ENCODE results near the gene SRCIN1.

The SRCIN1 gene

GRCh38 chr17:38578229-38579082, 27.3 kb downstream of the SRCIN1 start:
- DNase-seq (ENCODE audit: low spot score): no peak

GRCh38 chr17:38577645-38578173, 28.0 kb downstream of the SRCIN1 start:
- no peak for DNase-seq (ENCODE audit: low spot score)

- no peak for DNase-seq (ENCODE audit: low spot score)
Measured at GRCh38 chr17:38577244-38577643, 28.5 kb downstream of the SRCIN1 start.

DNA sequence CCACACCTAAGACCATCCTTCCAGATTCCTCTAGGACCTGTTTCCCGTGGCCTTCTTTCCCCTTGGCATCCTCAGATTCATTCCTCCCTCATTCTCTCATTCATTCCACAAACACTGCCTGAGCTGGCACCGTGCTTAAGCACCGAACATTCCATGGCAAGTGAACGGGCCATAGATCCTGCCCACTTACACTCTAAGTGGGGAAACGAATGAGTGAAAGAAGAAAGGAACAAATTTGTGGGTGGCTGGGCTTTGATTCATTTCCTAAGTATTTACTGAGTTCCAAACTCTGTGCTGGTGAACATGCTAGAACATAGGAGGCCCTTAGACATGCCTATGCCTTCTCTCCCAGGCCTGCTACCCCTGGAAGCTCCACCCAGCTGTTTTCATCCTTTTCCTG, 30.0 kb downstream of the SRCIN1 start:
- DNase-seq (ENCODE audit: low spot score): no peak

GRCh38 chr17:38574712-38575111, 31.0 kb downstream of the SRCIN1 start:
- DNase-seq (ENCODE audit: low spot score): no peak

DNA sequence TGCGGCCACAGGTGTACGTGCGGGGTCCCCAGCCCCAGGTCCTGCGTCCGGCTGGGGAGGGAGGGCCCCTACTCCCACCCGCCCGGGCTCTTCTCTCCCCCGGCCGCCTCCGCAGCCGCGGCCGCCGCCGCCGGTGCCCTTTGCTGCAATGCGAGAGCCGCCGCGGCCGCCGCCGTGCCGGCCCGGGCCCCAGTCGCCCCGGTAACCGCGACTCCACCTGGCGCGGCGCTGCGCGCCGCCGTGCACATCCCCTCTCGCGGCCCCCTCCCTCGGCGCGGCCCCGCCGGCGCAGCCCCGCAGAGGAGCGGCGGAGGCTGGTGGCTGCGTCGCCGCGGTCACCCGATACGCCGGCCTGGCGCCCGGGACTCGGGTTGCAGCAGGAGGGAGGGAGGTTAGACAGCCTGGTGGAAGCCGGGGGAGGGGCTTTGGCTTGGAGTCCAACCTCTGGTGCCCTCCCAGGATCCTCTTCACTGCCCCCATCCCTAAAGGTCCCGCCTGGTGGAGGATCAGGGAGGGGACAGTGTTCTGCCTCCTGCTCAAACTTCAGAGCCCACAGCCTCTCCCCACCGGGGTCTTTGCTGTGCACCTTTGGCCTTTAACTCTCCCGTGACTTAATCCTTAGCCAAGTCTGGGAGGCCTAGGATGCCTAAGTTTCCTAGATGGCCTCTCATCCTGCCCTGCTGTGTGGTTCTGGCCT, 32.9 kb downstream of the SRCIN1 start:
- DNase-seq (ENCODE audit: low spot score): peak; percentile 90

GRCh38 chr17:38571833-38572668, 33.7 kb downstream of the SRCIN1 start:
- DNase-seq (ENCODE audit: low spot score): peak; percentile 67

DNA sequence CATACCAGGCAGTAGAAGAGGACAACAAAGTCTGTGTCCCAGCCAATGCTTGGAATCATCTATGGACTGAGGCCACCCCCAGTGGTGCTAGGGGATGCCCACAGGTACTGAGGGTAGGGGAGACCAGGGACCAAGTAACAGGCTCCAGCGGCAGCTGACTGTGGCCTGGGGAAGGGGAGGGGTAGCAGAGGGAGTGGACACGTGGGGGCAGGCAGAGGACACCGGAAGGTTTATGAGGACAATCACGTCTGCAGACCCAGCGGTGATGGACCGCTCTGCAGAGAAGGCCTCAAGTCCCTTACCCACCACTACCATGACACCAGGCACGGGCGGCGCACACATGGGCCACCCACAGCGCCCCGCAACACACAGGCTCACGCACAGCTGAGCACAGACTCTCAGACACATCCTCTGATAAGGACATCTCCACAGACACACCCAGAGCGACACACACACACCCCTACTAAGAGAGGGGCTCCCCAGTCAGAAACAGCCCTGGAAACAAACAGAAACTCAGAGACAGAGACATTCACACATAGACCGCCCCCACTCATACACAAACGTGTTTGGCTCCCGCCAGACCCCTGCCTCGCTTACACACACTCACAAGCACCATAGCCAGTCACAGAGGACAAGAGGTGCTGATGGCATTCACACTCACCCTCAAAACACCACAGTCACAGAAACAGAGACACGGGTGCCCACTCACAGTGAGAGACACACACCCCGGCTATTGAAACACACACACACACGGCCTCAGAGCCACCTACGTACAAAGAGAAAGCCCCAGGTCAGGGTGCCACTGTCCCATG, 35.8 kb downstream of the SRCIN1 start:
- no peak for DNase-seq (ENCODE audit: low spot score)

GRCh38 chr17:38568845-38569510, 36.8 kb downstream of the SRCIN1 start:
- DNase-seq (ENCODE audit: low spot score): no peak

GRCh38 chr17:38568274-38568673, 37.5 kb downstream of the SRCIN1 start:
- DNase-seq (ENCODE audit: low spot score): no peak

- no peak for DNase-seq (ENCODE audit: low spot score)
Measured at GRCh38 chr17:38567350-38567749, 38.4 kb downstream of the SRCIN1 start.

- no peak for DNase-seq (ENCODE audit: low spot score)
Measured at GRCh38 chr17:38566666-38567031, 39.1 kb downstream of the SRCIN1 start.

DNA sequence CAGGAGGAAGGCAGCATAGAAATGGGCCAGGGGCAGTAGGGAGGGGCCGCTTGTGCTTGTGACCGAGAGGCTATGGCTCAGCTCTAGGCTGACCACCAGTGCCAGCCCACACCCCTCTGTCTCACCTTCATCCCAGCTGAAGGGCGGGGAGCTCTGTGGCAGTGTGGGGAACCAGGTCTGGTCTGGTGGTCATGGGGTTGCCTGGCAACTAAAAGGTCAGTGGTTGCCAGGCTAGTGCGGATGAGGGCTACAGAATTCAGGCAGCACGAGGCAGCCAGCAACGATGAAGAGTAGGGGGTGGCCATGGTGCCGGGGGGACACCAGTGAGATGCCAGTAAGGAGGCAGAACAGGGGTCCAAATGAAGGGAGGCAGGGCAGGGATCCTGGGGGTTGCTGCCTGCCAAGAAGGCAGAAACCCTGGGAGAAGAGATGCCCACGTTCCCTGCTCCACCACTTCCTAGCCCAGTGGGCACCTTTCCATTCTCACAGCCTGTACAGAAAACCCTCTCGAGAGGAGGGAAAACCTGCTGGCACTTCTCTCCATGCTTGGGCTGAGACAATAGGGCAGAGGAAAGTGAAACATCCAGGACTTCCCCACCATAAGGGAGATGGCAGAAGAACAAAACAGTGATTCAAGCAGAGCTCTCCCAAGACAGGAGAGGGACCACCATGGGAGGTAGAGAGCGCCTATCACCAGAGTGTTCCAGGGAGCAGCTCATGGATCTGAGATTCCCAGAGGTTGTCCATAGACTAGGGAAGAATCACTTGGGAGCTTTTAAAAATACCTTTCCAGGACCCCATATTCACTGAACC, 39.7 kb downstream of the SRCIN1 start:
- no peak for DNase-seq (ENCODE audit: low spot score)

DNA sequence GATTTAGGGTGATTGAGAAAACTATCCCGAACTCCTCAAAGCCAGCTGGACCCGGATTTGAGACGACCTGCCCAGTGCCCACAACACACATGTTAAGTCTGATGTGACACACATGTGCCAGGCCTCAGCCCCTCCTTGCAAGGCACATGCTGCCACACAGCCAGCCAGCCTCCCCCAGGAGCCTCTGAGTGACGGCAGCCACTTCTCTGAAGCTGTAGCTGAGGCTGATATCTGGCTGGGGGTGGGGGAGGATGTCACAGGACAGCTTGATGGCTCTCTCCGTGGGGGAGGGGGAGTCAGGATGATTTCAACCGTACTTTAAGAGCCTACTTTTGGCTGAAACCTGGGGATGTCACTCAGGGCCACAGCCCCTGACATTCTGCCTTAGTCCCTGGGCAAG, 40.9 kb downstream of the SRCIN1 start:
- DNase-seq (ENCODE audit: low spot score): no peak

- DNase-seq (ENCODE audit: low spot score): no peak
Measured at GRCh38 chr17:38564254-38564837, 41.4 kb downstream of the SRCIN1 start.

DNA sequence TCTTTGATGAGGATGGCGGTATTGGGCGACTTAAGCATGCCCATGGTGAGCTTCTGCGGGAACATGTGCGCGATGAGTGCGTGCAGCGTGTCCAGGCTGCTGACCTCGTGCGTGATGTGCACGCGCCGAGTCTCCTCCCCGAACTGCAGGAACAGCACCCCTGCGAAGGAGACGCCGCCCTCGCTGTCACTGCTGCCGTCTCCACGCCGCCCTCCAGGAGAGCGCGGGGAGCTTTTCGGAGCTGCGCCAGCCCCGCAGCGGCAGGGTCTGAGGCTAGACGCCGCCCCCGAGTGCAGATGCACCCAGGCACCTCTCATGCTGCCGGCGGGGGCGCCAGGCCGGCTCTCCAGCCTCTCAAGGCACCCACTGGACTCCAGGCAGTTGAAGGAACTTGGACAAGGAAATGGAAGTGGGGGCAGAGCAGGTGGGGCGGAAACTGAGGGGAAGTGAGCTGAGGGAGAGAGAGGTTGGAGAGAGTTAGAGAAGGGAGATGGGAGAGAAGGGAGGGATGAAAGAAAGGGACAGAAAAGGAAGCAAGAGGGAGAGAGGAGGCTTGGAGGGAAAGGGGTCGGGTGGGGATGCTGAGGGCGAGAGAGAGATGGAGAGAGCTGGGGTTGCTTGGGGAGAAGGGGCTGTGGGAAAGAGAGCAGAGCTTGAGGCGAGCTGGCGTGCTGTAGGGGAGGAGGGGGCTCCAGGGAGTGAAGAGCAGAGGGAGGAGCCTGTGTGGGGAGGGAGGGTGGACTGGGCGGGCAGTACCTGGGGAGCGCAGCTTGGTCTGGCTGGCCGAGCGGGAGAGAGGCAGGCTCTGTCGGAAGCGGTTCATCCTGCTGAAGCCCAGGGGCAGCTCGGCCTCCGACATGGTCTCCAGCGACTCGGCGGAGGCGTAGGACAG, 42.1 kb downstream of the SRCIN1 start:
- DNase-seq (ENCODE audit: low spot score): no peak

- no peak for DNase-seq (ENCODE audit: low spot score)
Measured at GRCh38 chr17:38562903-38563302, 42.8 kb downstream of the SRCIN1 start.

DNA sequence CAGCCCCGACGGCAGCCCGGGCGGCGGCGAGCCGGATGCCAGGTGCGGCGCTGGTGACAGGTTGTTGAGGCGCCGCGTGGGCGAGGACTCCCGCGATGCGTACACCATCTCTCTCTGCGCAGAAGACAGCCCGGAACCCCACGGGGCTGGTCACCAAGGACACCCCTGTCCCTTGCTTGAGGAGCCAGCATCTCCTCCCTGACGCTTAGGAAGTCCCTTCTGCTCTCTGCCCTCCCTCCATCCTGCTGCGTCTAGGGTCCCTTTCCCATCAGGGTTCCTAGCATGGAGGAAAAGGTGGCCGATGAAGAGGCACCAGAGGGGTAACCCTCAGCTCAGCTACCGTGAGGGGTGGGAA, 43.6 kb downstream of the SRCIN1 start:
- DNase-seq (ENCODE audit: low spot score): no peak

All from D341Med (cell line).